AG04449 (cell line): ENCODE measurements around the gene DOCK9.

ENCODE experiments used
- CTCF ChIA-PET: fragments of 350-600 bp; formaldehyde crosslinking; extraction: SDS; loops from one replicate; lab custom pipeline; 2021; ENCODE audit warnings: antibody characterized with exemption; lab: Yijun Ruan, JAX
- POLR2A ChIA-PET: fragments of 400-600, 350-600 bp; formaldehyde crosslinking; extraction: SDS; loops from one replicate; lab custom pipeline; 2020; ENCODE audit warnings: antibody characterized with exemption, inconsistent platforms; lab: Yijun Ruan, JAX
- DNase-seq: peaks from one replicate; pipeline ENCODE4 v3.0.0-alpha.2; 2010; ENCODE audit warnings: low read depth, low spot score
- H3K4me3 ChIP-seq: 2 replicates; pipeline ENCODE4 v1.5.1; 2011; ENCODE audit warnings: low read depth, mild to moderate bottlenecking, control low read depth, low read length
- TF ChIP-seq, protein P1 (sequence below): IDR thresholded peaks from one replicate; pipeline ENCODE4 v1.5.1; 2011; ENCODE audit warnings: mild to moderate bottlenecking, moderate library complexity, low read length, control low read depth, inconsistent platforms; ENCODE audit not compliant: insufficient read depth; ENCODE audit errors: missing control alignments

DOCK9 gene

DNA sequence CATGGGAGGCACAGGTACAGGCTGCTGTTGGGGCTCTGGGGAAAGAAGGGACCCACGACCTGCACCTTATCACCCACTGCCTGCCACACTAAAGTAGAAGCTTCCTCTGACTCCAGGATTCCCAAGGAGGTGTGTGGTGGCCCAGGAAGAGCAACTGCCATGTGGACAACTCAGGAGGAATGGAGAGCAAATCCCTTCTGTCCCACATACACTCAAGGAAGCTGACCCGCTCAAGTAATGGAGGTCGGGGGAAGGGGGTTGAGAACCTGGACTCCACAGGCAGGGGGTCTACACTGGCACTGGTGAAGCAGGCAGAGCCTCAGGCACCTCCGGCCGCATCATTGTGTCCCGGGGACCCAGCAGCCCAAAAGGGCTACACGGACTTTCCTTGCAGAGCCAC, 196.0 kb downstream of the DOCK9 start:
- no peak for DNase-seq
- TF ChIP-seq, protein P1, sequence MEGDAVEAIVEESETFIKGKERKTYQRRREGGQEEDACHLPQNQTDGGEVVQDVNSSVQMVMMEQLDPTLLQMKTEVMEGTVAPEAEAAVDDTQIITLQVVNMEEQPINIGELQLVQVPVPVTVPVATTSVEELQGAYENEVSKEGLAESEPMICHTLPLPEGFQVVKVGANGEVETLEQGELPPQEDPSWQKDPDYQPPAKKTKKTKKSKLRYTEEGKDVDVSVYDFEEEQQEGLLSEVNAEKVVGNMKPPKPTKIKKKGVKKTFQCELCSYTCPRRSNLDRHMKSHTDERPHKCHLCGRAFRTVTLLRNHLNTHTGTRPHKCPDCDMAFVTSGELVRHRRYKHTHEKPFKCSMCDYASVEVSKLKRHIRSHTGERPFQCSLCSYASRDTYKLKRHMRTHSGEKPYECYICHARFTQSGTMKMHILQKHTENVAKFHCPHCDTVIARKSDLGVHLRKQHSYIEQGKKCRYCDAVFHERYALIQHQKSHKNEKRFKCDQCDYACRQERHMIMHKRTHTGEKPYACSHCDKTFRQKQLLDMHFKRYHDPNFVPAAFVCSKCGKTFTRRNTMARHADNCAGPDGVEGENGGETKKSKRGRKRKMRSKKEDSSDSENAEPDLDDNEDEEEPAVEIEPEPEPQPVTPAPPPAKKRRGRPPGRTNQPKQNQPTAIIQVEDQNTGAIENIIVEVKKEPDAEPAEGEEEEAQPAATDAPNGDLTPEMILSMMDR: no peak
- ChIA-PET POLR2A (no interaction called here), CTCF (interaction anchor here (1.4 kb wide), 1 partner anchor 13 kb away, joined by 4 read pairs; no protein-coding TSS in a partner anchor)
- H3K4me3 ChIP-seq: no peak overlapping the region

DNA sequence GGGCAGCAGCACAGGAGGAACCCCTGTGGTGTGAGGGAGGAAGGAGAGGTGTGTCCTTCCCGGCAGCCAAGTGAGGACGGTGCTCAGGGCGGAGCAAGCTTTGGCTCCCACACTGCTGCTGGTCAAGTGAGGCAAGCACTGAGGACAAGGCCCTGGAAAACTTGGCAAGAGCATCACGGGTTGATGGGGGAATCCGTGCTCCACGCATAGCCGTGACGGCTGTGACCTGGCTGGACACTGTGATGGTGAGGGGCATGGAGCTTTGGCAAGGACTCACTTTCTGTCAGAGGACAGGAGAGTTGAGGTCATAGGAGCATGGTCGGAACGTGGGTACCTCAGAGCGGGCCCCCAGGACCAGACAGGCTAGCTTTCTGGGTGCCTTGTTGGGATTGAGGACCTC, 196.4 kb downstream of the DOCK9 start:
- ChIA-PET POLR2A (no interaction called here), CTCF (no interaction called here)
- no peak for DNase-seq
- H3K4me3 ChIP-seq: no peak overlapping the region
- TF ChIP-seq, protein P1: no peak

DNA sequence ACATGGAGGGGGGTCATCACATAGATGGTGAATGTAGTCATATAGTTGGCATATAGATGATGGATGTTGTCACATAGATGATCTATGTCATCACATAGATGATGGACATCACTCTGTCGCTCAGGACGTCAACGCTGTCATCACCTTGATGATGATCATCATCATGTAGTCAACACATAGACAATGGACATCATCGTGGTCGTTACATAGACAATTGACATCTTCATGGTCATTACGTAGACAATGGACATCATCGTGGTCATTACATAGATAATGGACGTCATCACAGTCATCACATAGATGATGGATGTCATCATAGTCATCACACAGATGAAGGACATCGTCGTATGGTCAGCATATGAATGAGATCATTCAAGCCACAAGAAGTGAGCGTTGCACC, 196.8 kb downstream of the DOCK9 start:
- TF ChIP-seq, protein P1: no peak
- no peak overlapping the region for H3K4me3 ChIP-seq
- ChIA-PET POLR2A (no interaction called here), CTCF (interaction anchor here (1.0 kb wide), 1 partner anchor 20 kb away, joined by 3 read pairs; no protein-coding TSS in a partner anchor)
- no peak for DNase-seq

DNA sequence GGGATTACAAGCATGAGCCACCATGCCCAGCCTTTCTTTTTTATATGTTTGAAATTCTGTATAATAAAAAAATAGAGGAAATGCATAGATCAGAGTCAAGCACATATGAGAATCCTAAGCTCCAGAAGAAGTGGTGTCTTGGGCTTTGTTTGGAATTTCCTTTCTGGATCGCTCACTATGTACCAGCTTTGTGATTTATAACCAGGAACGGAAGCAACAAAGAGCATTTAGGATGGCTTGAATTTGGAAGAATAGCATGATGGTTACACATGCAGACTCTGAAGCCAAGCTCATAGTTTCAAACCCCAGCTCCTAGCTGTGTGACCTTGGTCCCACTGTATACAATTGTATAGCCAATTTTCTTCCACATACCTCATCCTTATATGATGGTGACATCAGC, 197.4 kb downstream of the DOCK9 start:
- H3K4me3 ChIP-seq: no peak overlapping the region
- TF ChIP-seq, protein P1: no peak
- ChIA-PET CTCF (interaction anchor here (0.8 to 1.0 kb wide), 2 partner anchors 20 to 62 kb away, joined by 3 read pairs; no protein-coding TSS in a partner anchor), POLR2A (no interaction called here)
- DNase-seq: no peak

DNA sequence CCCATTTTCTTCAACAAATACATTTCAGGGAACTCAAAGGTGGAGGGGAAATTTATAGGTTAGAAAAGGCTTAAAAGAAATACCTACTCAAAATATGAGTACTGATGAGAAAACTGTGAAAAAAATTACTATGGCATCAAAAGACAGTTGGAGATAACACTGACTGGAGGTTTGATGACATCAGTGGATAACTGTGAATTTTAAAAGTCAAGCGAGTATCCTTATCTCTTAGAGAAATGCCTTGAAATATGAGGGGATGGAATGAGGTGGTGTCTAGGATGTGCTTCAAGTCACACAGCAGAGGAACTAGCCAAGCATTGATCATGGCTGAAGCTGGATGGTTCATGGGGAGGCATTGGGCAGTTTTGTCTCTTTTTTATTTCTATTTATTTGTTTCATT, 198.2 kb downstream of the DOCK9 start:
- no peak for DNase-seq
- ChIA-PET POLR2A (no interaction called here), CTCF (no interaction called here)
- H3K4me3 ChIP-seq: no peak overlapping the region
- TF ChIP-seq, protein P1: no peak

DNA sequence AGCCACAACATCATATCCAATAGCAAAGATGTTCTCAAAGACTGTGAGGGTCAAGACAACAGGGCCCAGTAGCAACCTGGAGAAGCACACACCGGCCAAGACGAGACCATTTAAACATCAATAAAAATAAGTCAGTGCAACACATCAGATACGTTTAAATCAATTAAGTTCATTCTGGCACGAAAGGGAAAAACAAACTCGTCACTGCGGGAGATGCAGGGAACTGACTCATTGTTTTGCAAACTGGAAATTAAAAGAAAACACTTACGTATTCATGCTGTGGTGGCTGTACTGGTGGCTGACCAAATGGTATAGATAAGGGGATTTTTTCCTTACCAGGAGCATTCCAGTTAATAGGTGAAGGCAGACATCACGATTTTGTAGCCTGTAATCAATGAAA, 199.1 kb downstream of the DOCK9 start:
- DNase-seq: no peak
- CTCF ChIA-PET: no interaction called here
- TF ChIP-seq, protein P1: no peak
- no peak overlapping the region for H3K4me3 ChIP-seq
- POLR2A ChIA-PET: no interaction called here
